Lower leg skin (tissue), 4 donors: ENCODE data around the gene TMEM117. TPM values are rescaled to one million over a fixed set of nuclear protein-coding genes. Genes with fewer than 3 reads are reported as not detected.

Experiments
- DNase-seq, 2 donors: peaks; one replicate each; pipeline ENCODE4 v3.0.0-alpha.2; 2019; ENCODE audit warnings: low spot score in 2 of 2
- H3K4me3 ChIP-seq: fragments of 200-600 bp; sonication (generic); 2 replicates; pipeline ENCODE4 v1.5.1; 2017; ENCODE audit warnings: mild to moderate bottlenecking, low read depth; ENCODE audit not compliant: poor library complexity, severe bottlenecking
- POLR2A ChIP-seq, 2 donors: fragments of 450-650 bp; IDR thresholded peaks; one replicate each; pipeline ENCODE4 v1.6.1; 2016 to 2017; ENCODE audit warnings: antibody characterized with exemption in 2 of 2, mild to moderate bottlenecking in 1 of 2, moderate library complexity in 1 of 2
- WGBS, 2 donors: methylation state at CpG; one replicate each; pipeline ENCODE4 v1.1.5; 2018; 5-methylcytosine and 5-hydroxymethylcytosine counted together
- intact Hi-C: fragments of 100-400 bp; cut with DNase I; formaldehyde crosslinking; loops from one replicate; pipeline ENCODE4 v1.15.0; 2023; ENCODE audit warnings: low total_unique reads
- total RNA-seq, 4 donors: library from RNA; depleted of rRNA; stranded (reverse); fragments of >200 nt; gene quantifications; one replicate each; pipeline ENCODE4 v1.1.0, GENCODE V29; 2016
- TF ChIP-seq, protein P1 (sequence below), 3 donors: fragments of 450-650 bp; IDR thresholded peaks; one replicate each; pipeline ENCODE4 v1.5.1; 2016; ENCODE audit warnings: antibody characterized with exemption in 3 of 3, mild to moderate bottlenecking in 3 of 3, moderate library complexity in 2 of 3

Gene TMEM117
- total RNA-seq, 4 donors from 2014 or later: 19.9 to 27.8 (median 24.3) TPM

DNA sequence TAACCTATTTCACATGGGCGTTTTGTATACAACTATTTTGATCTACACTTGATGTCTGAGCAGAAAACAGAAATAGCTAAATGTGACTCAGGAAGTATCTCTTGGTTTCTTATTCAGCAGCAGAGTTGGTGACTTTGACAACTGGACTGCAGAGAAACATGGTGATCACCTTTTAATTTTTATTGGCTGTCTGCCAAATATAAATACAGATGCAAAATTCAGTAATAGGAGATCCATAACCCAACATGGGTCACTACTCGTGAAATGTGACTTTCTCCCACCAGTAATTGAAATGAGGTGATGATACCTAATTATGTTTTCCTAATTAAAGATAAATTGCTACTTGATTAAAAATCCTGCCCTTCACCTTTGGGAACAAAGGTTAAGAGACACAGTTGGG, 553.2 kb downstream of the TMEM117 start:
- TF ChIP-seq POLR2A (IDR thresholded peaks at IDR 0.05): no peak
- TF ChIP-seq, protein P1, sequence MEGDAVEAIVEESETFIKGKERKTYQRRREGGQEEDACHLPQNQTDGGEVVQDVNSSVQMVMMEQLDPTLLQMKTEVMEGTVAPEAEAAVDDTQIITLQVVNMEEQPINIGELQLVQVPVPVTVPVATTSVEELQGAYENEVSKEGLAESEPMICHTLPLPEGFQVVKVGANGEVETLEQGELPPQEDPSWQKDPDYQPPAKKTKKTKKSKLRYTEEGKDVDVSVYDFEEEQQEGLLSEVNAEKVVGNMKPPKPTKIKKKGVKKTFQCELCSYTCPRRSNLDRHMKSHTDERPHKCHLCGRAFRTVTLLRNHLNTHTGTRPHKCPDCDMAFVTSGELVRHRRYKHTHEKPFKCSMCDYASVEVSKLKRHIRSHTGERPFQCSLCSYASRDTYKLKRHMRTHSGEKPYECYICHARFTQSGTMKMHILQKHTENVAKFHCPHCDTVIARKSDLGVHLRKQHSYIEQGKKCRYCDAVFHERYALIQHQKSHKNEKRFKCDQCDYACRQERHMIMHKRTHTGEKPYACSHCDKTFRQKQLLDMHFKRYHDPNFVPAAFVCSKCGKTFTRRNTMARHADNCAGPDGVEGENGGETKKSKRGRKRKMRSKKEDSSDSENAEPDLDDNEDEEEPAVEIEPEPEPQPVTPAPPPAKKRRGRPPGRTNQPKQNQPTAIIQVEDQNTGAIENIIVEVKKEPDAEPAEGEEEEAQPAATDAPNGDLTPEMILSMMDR (IDR thresholded peaks at IDR 0.05): no peak
- H3K4me3 ChIP-seq: no peak overlapping the region
- intact Hi-C loops: no loop called here
- no peak for DNase-seq
- WGBS, 2 donors: 95 to 97% methylated on average over 2 of the region's 2 CpGs

DNA sequence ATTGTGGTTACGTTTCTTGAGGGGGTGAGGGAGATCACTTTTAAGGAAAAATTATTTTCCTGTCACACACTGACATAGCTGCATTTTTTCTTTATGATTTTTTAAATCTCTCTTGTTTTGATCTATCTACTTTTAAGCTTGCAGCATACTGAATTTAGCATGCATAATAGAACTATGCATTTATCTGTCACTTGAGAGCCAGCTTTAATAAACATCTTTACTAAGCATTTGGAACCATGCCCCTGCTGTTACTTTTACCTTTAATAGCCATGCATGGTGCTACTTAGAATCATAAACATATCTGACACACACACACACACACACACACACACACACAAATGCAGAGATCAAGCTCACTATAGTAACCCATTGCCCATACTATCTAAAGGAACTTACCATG, 554.0 kb downstream of the TMEM117 start:
- intact Hi-C loops: no loop called here
- H3K4me3 ChIP-seq: no peak overlapping the region
- TF ChIP-seq, protein P1 (IDR thresholded peaks at IDR 0.05): no peak
- no peak for TF ChIP-seq POLR2A (IDR thresholded peaks at IDR 0.05)
- WGBS, 2 donors: 42 to 56% methylated on average over 1 of the region's 1 CpG
- no peak for DNase-seq

DNA sequence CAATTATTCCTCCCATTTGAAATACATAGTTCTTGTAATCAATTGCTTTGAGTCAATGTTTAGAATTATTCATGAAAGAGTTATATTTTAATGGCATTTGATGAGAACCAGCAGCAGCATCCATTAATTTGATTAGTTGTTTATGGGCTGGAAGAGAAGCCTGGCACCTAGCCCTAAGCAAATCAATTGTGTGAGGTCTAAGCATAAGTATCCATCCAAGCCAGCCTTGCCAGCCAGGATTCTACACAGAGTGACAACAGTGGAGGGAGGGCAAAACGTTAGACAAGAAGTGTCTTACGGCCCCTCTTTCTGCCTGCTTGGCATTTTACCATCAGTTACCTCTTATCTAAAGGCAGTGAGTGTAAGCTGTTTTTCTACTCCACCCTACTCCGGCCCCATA, 561.8 kb downstream of the TMEM117 start:
- 61 to 65% methylated on average over 3 of the region's 3 CpGs for WGBS, 2 donors
- H3K4me3 ChIP-seq: no peak overlapping the region
- no peak for DNase-seq
- TF ChIP-seq, protein P1 (IDR thresholded peaks at IDR 0.05): no peak
- no peak for TF ChIP-seq POLR2A (IDR thresholded peaks at IDR 0.05)
- intact Hi-C loops: no loop called here

DNA sequence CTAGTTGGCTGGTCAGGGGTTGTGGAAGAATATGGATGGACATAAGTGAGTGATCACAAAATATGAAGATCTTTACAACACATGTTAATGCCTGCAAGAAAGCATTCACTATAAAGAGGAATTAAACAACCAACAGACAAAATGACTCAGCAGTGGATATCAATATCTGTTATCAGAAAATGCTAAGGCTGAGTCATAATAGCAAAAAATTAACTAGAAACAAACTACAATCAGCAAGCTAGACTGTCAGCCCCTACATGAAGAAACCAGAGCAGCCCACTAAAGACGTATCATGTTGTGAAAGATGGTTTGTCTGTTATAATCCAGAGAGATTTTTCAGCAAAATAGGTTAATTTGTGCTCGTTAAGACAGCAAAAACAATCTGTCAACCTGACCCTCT, 567.3 kb downstream of the TMEM117 start:
- WGBS, 2 donors: 51 to 56% methylated on average over 2 of the region's 2 CpGs
- DNase-seq: no peak
- no peak overlapping the region for H3K4me3 ChIP-seq
- no peak for TF ChIP-seq POLR2A (IDR thresholded peaks at IDR 0.05)
- TF ChIP-seq, protein P1 (IDR thresholded peaks at IDR 0.05): no peak
- intact Hi-C loops: no loop called here

DNA sequence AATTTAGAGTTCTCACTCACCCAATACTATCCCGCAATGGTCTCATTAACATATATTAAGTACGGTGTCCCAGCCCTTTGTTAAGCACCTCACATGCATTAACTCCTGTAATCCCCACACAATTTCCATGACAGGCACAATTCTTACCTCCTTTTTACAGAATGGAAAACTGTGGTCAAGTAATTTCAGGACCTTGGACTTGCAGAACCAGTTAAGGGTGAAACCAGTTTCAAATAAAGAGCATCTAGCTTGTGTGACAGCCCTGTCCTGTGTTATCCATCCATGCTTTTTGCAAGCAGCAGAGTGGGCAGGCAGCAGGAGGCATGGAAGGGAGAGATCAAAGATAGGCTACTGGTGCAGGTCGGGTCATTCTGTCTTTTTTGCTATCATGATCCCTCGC, 569.4 kb downstream of the TMEM117 start:
- TF ChIP-seq, protein P1 (IDR thresholded peaks at IDR 0.05): no peak
- TF ChIP-seq POLR2A (IDR thresholded peaks at IDR 0.05): no peak
- intact Hi-C loops: no loop called here
- DNase-seq: no peak
- no peak overlapping the region for H3K4me3 ChIP-seq
- 48 to 54% methylated on average over 4 of the region's 4 CpGs for WGBS, 2 donors

DNA sequence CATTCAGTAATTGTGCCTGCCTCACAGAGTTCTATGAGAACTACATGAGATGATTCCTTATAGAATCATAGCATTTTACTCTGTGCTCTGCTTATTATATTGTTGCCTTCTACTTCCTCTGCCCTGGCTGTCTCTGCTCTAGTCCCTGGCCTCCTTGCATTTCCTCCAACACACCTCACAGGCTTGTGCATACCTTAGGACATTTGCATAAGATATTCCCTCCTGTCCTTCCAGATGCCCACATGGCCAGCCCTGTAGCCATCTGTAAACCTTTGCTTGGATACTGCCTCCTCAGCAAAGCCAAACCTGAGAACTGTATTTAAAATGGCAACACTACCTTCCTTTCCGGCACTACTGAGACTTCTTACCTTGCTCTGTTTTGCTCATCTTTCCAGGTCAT, 586.7 kb downstream of the TMEM117 start:
- WGBS, 2 donors: 95 to 97% methylated on average over 1 of the region's 1 CpG
- intact Hi-C loops: no loop called here
- H3K4me3 ChIP-seq: no peak overlapping the region
- DNase-seq: no peak
- TF ChIP-seq, protein P1 (IDR thresholded peaks at IDR 0.05): no peak
- TF ChIP-seq POLR2A (IDR thresholded peaks at IDR 0.05): no peak
